Lung (tissue), 12 donors: ENCODE measurements around the gene ALDOB. TPM values are rescaled to one million over a fixed set of nuclear protein-coding genes. Genes with fewer than 3 reads are reported as not detected.

Experiments used
- ATAC-seq: fragments of 200-7000 bp; cut with Tn5 transposase; one replicate; pipeline ENCODE4 v1.9.1; 2020; ENCODE audit warnings: moderate number of reproducible peaks; ENCODE audit not compliant: insufficient read depth, low FRiP score
- DNase-seq, 3 donors: peaks; one replicate each; pipeline ENCODE4 v3.0.0-alpha.2; 2013 to 2017
- H3K27ac ChIP-seq, 2 donors: one replicate each; pipeline ENCODE4 v1.5.1; 2013; ENCODE audit warnings: mild to moderate bottlenecking in 2 of 2, moderate library complexity in 2 of 2, control low read depth in 1 of 2, inconsistent platforms in 1 of 2, low read depth in 1 of 2, low read length in 1 of 2
- H3K27me3 ChIP-seq, 3 donors: one replicate each; pipeline ENCODE4 v1.5.1; 2013; ENCODE audit warnings: low read length in 2 of 3; ENCODE audit not compliant: control insufficient read depth in 3 of 3, insufficient read depth in 3 of 3
- H3K36me3 ChIP-seq, 4 donors: one replicate each; pipeline ENCODE4 v1.5.1; 2013; ENCODE audit warnings: low read length in 4 of 4, mild to moderate bottlenecking in 1 of 4, moderate library complexity in 1 of 4; ENCODE audit not compliant: control insufficient read depth in 4 of 4, insufficient read depth in 4 of 4
- H3K4me1 ChIP-seq, 5 donors: one replicate each; pipeline ENCODE4 v1.5.1; 2013; ENCODE audit warnings: low read length in 5 of 5, mild to moderate bottlenecking in 2 of 5, moderate library complexity in 1 of 5; ENCODE audit not compliant: control insufficient read depth in 5 of 5, insufficient read depth in 5 of 5
- H3K4me3 ChIP-seq: one replicate; pipeline ENCODE4 v1.5.1; 2013; ENCODE audit warnings: mild to moderate bottlenecking, control low read depth, moderate library complexity
- H3K9ac ChIP-seq, 2 donors: one replicate each; pipeline ENCODE4 v1.5.1; 2013; ENCODE audit warnings: low read length in 2 of 2, control low read depth in 1 of 2; ENCODE audit not compliant: insufficient read depth in 1 of 2
- H3K9me3 ChIP-seq, 4 donors: one replicate each; pipeline ENCODE4 v1.5.1; 2013; ENCODE audit warnings: low read length in 3 of 4, mild to moderate bottlenecking in 1 of 4, moderate library complexity in 1 of 4; ENCODE audit not compliant: control insufficient read depth in 4 of 4, insufficient read depth in 3 of 4
- WGBS, 2 donors: extraction: QIAGEN DNeasy Blood & Tissue Kit; methylation state at CpG; one replicate each; pipeline ENCODE4 v1.1.7; 2013; 5-methylcytosine and 5-hydroxymethylcytosine counted together
- polyA plus RNA-seq, 2 donors: library from polyadenylated mRNA; stranded (reverse); fragments of 200-250 nt; gene quantifications; one replicate each; pipeline ENCODE4 v1.2.1, GENCODE V29; 2013
- total RNA-seq, 2 donors: library from RNA; depleted of rRNA in 1 of 2; stranded (reverse); fragments of >200 nt in 1 of 2; gene quantifications; one replicate each; pipeline ENCODE4 v1.2.1, GENCODE V29; 2014 to 2021
- TF ChIP-seq, protein P1 (sequence below): IDR thresholded peaks from 2 replicates; pipeline ENCODE4 v1.5.1; 2012; ENCODE audit warnings: mild to moderate bottlenecking; ENCODE audit errors: control extremely low read depth, extremely low read depth
- donor health status: control.
- donor health status: control.
- donor health status: Bipolar disorder and iron deficiency.
- donor health status: healthy.
- donor health status: DM: yes; HTN: yes; CAD: no.

The ALDOB gene
- total and polyA plus RNA-seq, 4 donors: 0.06 to 1.1 (median 0.09) TPM; not detected in 1

DNA sequence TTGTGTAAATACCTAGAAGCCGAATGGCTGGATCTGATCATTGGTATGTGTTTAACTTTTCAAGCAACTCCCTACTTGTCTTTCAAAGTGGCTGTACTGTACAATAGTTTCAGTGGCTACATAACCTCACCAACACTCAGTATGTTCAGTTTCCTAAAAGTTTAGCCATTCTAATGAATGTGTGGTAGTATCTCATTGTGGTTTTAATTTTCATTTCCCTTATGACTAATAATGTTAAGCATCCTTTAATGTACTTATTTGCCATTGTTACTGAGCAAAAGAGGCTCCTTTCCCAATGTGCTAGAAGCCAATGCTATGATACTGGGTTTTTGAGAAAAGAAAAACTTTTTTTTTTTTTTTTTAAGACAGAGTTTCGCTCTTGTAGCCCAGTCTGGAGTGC lies 27.8 kb upstream of the ALDOB start:
- Histone ChIP-seq H3K9me3 (no peaks in the 10 kb centered on the region), H3K36me3 (no peaks in the 10 kb centered on the region), H3K4me1 (no peaks in the 10 kb centered on the region), H3K4me3 (no peak overlapping the region), H3K9ac (no peak overlapping the region), H3K27me3 (no peaks in the 10 kb centered on the region), H3K27ac (no peak overlapping the region)
- TF ChIP-seq, protein P1, sequence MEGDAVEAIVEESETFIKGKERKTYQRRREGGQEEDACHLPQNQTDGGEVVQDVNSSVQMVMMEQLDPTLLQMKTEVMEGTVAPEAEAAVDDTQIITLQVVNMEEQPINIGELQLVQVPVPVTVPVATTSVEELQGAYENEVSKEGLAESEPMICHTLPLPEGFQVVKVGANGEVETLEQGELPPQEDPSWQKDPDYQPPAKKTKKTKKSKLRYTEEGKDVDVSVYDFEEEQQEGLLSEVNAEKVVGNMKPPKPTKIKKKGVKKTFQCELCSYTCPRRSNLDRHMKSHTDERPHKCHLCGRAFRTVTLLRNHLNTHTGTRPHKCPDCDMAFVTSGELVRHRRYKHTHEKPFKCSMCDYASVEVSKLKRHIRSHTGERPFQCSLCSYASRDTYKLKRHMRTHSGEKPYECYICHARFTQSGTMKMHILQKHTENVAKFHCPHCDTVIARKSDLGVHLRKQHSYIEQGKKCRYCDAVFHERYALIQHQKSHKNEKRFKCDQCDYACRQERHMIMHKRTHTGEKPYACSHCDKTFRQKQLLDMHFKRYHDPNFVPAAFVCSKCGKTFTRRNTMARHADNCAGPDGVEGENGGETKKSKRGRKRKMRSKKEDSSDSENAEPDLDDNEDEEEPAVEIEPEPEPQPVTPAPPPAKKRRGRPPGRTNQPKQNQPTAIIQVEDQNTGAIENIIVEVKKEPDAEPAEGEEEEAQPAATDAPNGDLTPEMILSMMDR: no peak
- WGBS, 2 donors: 81 to 87% methylated on average over 2 of the region's 2 CpGs
- DNase-seq (no peak), ATAC-seq (no peak)

DNA sequence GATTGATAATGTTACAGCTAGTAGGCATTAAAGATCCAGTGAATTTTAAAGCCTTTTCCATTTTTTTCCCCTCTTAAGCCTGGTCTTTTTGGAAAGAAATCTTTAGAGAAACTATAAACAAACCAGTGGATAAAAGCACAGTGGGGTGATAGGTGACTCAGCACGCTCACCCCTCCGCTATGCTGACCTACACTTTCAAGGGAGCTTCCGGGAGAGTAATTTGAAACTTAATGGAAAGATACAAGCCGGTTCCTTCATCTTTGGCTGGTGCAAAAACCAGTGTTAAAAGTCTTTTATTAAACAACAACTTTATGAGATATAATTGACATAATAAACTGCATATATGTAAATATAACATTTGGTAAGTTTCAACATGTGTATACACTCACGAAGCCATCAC lies 27.0 kb upstream of the ALDOB start:
- ATAC-seq: no peak
- Histone ChIP-seq H3K27ac (no peak overlapping the region), H3K4me1 (no peaks in the 10 kb centered on the region), H3K9me3 (no peaks in the 10 kb centered on the region), H3K27me3 (no peaks in the 10 kb centered on the region), H3K9ac (no peak overlapping the region), H3K36me3 (no peaks in the 10 kb centered on the region), H3K4me3 (no peak overlapping the region)
- WGBS, 2 donors: 63 to 69% methylated on average over 5 of the region's 5 CpGs
- TF ChIP-seq, protein P1: no peak
- no peak for DNase-seq

DNA sequence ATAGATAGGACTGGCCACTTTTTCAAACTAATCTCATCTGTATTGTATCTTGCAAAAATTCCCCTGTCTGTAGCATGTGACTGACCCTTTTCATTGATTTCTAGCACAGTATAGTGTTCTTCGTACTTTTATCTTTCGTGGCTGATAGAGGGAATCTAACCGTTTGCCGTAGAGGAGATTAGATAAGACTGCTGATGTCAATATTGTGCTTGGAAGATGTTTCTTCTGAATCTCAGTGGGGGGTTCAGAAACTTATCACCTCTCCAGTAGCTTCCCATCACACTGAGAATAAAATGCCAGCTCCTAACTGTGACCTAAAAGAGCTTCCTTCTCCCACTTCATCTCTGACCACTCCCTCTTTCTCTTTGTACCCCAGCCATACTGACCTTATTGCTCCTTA lies 25.4 kb upstream of the ALDOB start:
- TF ChIP-seq, protein P1: no peak
- H3K27ac ChIP-seq: no peak overlapping the region
- H3K4me1 ChIP-seq: no peaks in the 10 kb centered on the region
- no peaks in the 10 kb centered on the region for H3K36me3 ChIP-seq
- WGBS, 2 donors: 66 to 79% methylated on average over 4 of the region's 4 CpGs
- H3K27me3 ChIP-seq: no peaks in the 10 kb centered on the region
- H3K4me3 ChIP-seq: no peak overlapping the region
- no peak for DNase-seq
- H3K9ac ChIP-seq: no peak overlapping the region
- H3K9me3 ChIP-seq: no peaks in the 10 kb centered on the region
- no peak for ATAC-seq

DNA sequence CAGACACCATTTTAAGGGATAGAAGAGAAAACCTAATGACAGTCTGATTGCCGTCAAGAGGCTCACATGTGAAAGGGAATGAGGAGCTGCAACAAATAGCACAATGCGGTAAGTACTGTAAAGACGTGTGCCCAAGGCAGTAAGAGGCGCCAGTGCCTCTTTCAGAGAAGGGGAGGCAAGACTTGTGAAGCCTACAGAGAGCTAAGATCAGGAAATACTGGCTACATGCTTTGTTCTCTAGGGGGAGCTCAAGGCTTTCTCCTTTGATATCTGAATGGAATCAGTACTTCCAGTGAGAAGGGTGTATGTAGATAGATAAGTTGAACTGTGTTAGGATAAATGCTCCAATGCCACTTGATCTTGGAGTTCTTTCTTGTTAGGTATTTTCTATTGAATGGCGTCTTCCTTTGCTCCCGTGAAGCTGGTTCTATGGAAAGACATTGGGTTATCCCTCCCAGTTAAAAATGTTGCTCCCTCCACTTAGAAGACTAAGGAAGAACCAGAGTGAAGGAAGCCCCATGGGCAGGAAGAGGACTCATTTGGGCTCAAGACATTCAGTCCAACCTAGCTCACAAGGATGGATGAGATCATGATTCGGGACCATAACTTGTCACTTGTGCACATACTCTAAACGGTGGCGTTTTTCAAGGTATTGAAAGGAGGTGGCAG lies 23.5 kb upstream of the ALDOB start:
- no peaks in the 10 kb centered on the region for H3K4me1 ChIP-seq
- TF ChIP-seq, protein P1: peak; percentile 60
- H3K27ac ChIP-seq: no peak overlapping the region
- H3K36me3 ChIP-seq: no peaks in the 10 kb centered on the region
- ATAC-seq (peak; percentile 72), DNase-seq (peak; percentile 30 to 81 (median 79))
- H3K4me3 ChIP-seq: no peak overlapping the region
- H3K9me3 ChIP-seq: no peaks in the 10 kb centered on the region
- no peak overlapping the region for H3K9ac ChIP-seq
- 39 to 42% methylated on average over 9 of the region's 9 CpGs for WGBS, 2 donors
- H3K27me3 ChIP-seq: no peaks in the 10 kb centered on the region
